Activated CD4-positive, CD25-positive, alpha-beta regulatory T cell (primary cell): ENCODE results near the gene DNAAF1.
"Not testable (repeated sequence)": the region's sequence is repeated elsewhere in the genome, so short reads cannot be mapped to it uniquely, and the experiment has no call there.

Source experiments
- DNase-seq, 4 experiments: peaks; one replicate each; lab custom pipeline; 2025; lab: John Stamatoyannopoulos, UW

DNAAF1 gene

DNA sequence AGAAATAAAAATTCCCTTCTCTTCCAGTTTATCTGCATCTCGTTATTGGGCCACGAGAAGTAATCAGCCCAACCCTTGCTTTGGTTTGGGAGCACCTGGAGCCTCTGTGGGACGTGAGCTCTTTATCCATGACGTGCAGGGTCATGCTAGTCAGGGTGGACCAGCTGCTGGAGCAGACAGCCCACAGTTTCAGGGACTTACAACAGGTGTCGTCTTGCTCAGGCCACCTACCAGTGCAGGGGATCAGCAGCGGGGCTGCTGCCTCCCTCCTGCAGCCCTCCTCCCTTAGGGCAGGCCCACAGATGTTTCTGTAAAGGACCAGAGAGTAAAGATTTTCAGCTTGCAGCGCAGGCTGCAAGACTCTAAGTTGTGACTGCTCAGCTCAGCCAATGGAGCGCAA is 62.8 kb downstream of the DNAAF1 start:
- no peak for DNase-seq

DNA sequence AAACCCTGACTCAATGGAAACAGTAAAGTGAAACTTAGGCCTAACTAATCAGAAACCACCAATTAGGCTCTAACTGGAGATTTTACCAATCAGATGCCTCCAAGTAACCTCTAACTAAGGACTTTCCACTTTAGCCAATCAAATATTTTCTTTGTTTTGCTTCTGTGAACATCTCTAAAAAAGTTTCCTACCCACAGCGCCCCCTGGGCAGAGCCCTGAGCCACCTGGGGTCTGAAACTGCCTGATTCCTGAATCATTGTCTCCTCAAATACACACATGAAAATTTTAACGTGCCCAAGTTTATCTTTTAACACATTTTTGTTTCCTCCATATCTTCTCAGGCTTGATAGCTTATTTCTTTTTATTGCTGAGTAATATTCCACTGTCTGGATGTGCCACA is 64.9 kb downstream of the DNAAF1 start:
- no peak for DNase-seq

GRCh38 chr16:84212154-84212553 is 67.0 kb downstream of the DNAAF1 start:
- no peak for DNase-seq

- DNase-seq: no peak
Observed at GRCh38 chr16:84212631-84213030, 67.5 kb downstream of the DNAAF1 start.

DNA sequence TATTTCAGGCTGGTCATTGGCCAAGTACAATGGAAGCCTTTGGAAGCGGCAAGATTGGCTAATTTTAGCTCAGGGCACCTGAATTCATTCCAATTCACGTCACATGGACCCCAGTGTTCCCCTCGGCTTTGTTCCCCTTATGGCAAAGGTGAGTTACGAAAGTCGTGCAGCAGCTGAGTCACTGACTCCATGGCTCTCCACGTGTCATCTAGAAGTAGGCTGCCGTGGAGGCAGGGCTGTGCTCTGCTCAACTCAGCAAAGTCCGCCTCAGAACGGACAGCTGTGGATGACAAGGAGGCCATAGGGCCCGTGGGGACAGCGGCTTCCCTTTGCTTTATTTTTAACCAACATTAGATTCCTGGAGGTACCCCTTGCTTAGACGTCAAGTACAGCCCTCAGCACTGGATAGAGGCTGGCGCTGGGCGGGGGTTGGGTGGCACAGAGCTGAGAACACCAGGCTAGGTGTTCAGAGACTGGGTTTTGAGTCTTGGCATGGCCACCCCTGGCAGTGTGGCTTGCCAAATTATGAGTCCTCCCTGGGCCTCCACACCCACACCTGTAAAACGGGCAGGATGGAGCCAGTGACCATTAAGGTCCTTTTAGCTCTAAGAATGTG is 69.5 kb downstream of the DNAAF1 start:
- DNase-seq: no peak

DNA sequence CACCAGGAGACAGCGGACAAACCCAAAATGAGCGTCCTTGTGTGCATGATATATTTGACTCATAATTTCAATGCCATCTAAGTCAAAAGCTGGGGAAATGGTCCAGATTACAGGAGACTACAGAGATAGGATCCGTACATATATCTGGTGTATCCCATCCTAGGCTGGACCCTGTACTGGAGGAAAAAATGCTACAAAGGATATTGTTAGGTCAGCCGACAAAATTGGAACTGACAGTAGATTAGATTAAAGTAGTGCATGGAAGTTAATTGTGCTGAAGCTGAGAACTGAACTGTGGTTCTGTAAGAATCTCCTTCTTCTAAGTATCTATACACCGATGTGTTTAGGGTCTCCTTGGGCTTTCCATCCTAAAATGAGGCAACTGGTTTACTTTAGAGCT is 70.4 kb downstream of the DNAAF1 start:
- no peak for DNase-seq

DNA sequence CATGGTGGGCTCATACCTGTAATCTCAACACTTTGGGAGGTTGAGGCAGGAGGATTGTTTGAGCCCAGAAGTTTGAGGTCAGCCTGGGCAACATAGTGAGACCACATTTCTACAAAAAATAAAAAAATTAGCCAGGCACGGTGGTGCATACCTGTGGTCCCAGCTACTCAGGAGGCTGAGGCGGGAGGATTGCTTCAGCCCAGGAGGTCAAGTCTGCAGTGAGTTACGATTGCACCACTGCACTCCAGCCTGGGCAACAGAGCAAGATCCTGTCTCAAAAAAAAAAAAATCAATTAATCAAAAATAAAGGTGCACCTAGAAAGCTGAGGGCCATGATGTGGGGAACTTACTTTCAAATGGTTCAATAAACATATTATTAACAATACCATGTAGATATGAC is 71.0 kb downstream of the DNAAF1 start:
- DNase-seq: not testable (repeated sequence)

- no peak for DNase-seq
Observed at GRCh38 chr16:84218176-84218823, 73.2 kb downstream of the DNAAF1 start.

GRCh38 chr16:84218956-84219355 is 73.8 kb downstream of the DNAAF1 start:
- no peak for DNase-seq

DNA sequence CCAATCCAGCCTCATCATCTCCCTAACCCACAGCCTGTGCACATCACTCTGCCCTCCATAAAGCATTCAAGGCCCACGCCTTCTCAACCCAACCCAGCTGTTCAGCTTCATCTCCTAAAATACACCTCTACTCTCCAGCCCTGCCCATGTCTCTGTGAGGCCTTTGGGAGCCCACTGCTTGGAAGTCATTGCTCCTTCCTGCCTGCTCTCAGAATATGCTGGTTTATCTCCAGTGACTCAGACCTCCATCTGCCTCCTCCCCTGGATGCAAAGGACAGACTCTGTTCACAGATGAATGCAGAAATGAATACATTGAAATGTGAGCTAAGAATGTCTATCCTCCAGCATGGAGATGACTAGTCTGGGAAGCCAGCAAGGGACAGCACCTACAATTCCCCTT is 75.7 kb downstream of the DNAAF1 start:
- no peak for DNase-seq

DNA sequence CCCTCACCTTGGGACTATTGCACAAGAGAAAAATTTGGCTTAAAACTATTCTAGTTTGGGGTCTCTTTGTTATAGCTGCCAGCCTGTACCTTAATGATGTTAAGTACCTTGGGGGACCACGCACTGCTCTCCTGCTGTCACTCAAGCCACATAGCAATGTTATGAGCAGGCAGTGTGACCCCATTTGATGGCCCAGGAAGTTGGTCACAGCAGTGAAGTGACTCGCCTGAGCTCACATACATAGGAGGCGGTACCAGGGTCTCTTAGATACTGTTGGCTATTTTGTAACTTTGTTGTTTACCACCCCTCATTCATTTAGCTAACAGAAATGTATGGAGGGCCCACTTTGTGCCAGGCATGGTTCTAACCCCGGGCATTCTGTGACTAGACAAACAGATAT is 78.3 kb downstream of the DNAAF1 start:
- DNase-seq: no peak

DNA sequence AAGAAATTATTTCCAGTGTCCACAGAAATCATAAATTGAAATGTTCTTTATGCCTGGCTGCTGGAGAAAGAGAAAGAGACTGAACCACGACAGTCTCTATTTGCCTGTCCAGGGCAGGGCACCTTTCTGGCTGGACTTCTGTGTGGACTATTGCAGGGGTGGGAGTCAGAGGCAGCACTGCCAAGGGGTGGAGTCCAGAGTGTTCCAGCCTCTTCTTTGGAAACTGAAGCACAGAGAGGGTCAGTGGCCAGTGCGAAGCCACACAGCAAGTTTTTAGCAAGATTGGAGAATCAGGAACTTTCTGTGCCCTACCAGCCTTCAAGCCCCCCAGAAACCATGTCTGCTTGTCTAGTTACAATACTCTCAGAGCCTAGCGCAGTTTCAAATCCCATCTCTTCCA is 79.4 kb downstream of the DNAAF1 start:
- no peak for DNase-seq

DNA sequence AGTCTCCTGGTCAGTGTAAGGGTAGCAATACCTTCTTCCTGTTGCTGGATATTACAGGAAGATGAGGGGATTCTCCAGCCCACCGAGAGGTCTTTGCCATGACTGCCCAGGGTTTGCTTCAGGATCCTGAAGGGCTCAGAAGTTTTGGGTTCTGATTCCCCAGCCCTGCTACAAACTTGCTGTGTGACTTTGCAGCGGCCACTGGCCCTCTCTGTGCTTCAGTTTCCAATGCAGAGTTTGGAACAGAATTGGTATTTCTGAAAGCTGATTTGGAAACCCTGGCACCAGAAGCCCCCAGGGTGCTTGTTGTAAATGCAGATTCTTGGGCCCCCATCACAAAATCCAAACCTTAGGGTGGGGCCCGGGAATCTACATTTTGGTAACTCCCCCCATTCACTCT is 80.0 kb downstream of the DNAAF1 start:
- no peak for DNase-seq

DNA sequence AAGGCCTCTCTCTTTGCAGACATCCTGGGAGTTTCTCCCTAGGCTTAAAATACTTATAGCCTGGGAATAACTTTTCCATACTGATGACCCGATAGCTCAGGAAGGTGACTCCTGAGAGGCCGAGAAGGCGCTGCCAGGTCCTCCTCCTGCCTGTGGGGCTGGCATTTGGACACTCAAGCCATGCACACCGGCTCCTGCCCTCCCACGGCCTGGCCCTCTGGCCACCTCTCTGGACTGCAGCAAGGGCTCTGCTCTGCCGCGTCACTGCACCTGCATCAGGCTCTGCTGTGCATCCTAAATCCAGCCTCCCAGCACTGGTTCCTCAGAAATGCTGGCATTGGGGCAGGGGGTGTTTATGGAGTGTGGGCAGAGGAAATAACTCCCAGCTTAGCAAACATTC is 80.5 kb downstream of the DNAAF1 start:
- no peak for DNase-seq

GRCh38 chr16:84226026-84226425 is 80.9 kb downstream of the DNAAF1 start:
- DNase-seq: no peak
